Tongue (tissue), 2 donors: ENCODE data around the gene NUDT5. TPM values are rescaled to one million over a fixed set of nuclear protein-coding genes. Genes with fewer than 3 reads are reported as not detected.
"Not testable (repeated sequence)": the region's sequence is repeated elsewhere in the genome, so short reads cannot be mapped to it uniquely, and the experiment has no call there.

Experiments
- DNase-seq: peaks from one replicate; pipeline ENCODE4 v3.0.0-alpha.2; 2015
- total RNA-seq: library from RNA; depleted of rRNA; stranded (reverse); fragments of >200 nt; gene quantifications from one replicate; pipeline ENCODE4 v1.2.3, GENCODE V29; 2014

NUDT5 gene
- 23.9 TPM for total RNA-seq

DNA sequence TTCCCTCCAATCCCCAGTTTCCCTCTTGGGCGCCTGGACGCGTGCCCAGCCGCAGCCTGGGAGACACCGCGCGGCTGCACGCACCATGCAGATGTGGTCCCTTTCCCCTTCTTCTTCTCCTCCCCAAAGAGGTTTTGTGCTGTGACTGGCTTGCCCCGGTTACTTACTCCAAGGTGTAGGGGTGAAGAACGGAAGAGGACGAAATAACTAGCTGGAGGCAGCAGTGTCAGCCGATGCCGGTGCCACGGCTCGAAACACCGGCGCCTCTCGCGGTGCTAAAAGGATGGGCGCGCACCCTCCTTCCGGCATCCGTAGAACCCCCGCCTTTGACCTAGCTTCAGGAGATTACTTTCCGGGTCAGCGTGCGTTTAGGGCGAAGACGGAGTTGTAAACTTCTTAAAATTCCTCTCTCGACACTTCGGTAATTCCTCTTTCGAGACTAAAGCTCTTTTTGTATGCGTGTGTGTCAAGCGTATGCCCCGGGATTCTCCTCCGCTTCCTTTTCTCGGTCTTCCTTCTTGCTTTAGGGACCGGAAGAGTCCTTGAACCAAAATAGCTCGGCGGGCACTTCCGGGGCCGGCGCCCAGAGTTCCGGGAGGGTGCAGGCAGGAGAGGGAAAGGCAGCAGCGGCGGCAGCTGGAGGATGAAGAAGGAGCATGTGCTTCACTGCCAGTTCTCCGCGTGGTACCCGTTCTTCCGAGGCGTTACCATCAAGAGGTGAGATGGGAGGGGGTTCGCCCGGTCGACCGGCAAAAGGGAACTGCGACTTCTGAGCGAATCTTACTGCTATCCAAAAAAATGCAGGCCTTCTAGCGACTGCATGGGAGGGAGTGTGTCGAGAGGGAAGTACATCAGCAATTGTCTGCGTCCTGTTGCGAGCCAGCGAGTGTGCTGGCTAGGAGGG lies at the start of gene NUDT5, which contains the start of gene CDC123:
Gene NUDT5, minus strand, starts transcription at position 289 of the 904 bp plus-strand sequence. CDS start 9,600 bp downstream, outside the sequence.
Gene CDC123, plus strand, starts transcription at position 586 of the 904 bp plus-strand sequence. Its CDS starts 58 bp downstream, at position 644.
- DNase-seq: peak; percentile 95

DNA sequence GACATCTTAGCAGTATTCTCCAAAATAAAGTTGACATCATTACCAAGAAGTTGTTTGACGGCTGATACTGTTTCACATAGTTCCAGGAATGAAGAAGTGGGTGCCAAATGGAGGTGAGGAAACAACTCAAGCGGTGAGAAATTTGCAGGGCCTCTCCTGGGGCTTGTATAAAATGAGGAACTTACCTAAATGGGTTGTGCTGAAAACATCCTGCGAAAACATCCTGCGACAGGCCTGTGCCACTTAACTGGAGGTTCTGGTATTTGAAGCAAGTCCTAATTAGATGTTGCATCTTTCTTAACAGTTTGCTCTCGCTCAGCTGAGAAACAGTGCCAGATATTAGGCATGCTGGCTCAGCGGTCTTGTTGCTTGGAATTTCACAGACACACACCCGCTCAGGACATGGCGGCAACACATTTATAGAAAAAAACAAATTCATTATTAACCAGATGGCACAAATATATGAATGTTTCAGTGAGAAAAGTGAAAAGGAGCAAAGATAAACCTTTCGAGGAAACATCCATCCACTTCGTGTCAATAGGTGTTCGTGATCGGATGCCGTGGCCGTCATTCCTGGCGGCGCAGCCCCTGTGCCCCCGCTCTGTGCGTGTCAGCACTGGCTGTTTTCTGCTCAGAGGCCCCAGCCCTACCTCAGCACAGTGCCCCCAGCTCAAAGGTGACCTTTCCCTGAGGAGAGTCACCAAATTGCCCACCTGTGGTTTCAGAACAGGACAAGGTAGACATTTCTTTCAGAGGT lies 48.4 kb upstream of the NUDT5 start:
- no peak for DNase-seq

DNA sequence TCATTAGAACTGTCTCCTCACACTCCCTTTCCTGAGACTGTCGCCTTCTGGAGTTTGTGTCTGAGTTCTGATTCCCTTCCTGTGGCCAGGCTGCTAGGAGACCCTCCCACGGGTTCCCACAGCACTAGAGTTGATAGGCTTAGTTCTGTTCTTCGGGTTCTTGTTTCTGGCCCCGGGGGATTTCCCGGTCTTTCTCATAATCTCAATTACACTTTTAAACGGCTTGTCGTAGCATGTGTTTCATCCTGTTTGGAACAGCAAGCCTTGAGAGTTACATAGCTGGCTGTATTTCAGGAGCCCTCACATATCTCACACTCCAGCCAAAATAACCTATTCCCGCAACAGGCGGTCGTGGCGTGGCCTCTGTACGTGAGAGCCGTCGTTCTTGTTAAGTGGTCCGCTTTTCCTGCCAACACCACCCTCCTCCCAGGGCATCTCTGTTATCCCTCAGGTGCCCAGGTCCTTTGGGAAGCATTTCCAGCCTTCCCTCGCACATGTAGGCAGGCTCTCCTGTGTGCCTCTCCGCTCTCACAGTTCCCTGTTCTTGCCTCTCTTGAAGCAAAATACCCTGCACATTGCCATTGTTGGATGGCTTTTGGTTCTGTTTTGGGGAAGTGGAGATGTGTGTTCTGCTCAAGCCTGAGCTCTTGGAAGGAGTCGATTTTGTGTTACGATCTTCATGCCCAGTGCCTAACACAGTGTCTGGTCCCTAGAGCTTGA lies 46.3 kb upstream of the NUDT5 start:
- peak; percentile 76 for DNase-seq

DNA sequence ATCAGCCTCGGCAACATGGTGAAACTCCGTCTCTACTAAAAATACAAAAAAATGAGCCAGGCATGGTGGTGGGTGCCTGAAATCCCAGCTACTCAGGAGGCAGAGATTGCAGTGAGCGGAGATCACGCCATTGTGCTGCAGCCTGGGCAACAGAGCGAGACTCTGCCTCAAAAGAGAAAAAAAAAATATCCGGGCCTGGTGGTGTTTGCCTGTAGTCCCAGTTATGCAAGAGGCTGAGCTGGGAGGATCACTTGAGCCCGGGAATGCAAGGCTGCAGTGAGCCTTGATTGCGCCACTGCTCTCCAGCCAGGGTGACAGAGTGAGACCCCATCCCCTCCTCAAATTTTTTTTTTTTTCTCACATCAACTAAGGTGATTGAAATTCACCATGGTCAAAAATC lies 43.1 kb upstream of the NUDT5 start:
- no peak for DNase-seq

DNA sequence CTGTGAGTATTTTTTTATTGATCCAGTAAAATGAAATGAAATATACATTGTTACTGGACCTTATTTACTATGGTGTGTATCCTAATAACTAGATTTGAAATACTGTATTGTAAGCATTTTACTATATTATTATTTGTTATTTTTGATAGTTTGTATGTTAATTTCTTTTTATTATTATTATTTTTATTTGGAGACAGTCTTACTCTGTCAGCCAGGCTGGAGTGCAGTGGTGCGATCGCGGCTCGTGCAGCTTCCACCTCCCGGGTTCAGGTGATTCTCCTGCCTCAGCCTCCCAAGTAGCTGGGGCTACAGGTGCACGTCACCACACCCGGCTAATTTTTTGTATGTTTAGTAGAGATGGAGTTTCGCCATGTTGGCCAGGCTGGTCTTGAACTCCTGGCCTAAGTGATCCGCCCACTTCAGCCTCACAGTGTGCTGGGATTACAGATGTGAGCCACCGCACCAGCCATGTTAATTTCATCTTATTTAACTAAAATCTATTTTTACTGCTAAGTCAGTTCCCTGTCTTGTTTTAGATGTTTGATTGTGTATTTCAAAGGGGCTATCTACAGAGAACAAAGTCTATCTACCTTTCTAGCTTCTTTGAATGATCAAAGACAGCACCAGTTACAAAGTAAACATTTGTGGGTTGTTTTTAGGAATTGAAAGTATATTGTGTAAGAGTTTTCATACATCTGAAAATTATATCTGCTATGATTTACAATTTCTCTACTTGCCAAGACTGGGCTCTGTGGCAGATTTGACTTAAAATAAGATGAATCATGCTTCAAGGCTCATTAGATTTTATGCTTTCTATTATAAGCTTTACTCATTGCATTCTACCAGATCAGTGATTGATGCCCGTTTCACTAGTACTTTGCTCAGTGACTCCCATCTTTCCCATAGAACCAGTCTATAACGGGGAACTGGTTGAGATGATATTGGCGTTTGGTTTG lies 41.9 kb upstream of the NUDT5 start:
- DNase-seq: no peak

DNA sequence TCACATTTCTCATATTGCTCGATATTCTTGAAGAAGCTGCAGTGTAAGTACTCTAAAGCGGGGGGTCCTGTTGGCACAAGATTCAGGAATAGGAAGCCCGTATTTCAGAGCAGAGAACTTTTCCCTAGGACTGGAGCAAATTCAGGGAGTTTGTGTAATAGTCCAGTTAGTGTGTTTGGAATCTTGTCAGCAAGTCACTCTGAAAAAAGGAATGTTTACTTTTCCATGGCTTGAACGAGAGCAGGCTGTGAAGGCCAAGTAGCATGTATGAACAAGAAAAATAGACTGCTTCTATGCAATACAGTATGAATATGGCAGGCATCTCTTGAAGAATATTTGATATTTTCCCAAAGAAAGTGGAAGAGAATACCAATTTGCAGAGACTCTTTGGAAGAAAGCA lies 40.1 kb upstream of the NUDT5 start:
- peak; percentile 53 for DNase-seq

DNA sequence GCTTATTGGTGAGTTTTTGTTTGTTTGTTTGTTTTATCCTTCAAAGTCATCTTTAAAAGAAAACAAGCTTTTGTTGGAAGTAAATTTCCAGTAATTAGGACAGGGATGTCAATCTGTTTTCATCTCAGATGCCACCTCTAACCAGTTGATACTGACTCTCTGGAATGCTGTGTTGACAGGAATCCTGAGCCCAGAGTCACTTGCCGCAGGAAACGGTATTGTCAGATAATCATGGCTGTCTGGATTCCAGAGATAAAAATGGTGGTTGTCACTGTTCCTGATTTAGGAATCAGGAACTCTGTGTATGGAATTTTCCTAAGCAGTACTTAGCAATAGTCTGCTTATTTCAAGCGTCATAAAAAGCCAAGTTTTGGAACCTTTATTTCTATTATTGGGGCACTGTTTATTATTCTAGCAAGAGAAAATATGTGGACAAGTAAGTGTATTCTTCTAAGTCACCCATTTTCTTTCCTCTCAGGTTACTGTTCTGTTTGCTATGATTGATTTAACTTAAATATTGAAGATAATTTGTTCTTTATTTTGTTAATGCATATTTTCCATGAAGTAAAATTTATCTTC lies 39.5 kb upstream of the NUDT5 start:
- DNase-seq: no peak

DNA sequence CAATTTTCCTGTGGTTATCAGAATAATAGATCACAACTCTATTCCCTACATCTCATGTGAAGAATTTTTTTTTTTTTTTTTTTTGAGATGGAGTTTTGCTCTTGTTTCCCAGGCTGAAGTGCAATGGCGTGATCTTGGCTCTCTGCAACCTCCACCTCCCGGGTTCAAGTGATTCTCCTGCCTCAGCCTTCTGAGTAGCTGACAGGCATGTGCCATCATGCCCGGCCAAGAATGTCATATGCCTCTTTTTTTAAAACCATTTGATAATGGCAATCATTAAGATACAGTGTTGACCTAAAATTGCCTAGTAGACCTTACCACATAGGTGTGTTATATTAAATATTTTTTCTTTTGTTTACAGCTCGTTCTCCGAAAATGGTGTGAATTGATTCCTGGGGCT lies 39.0 kb upstream of the NUDT5 start:
- DNase-seq: not testable (repeated sequence)

DNA sequence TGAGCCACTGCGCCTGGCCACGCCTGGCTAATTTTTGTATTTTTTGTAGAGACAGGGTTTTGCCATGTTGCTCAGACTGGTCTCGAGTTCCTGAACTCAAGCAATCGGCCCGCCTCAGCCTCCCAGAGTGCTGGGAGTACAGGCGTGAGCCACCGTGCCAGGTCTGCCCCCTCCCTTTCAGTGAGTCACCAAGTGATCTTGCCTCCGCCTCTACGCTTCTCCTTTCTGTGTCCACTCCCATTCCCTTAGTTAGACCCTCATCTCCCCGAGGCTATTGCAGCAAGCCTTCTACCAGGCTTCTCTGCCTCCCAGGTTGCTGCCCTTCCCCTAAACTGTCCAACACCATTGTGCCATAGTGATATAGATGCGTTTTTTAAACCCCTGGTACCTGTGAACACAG lies 33.2 kb upstream of the NUDT5 start:
- no peak for DNase-seq

DNA sequence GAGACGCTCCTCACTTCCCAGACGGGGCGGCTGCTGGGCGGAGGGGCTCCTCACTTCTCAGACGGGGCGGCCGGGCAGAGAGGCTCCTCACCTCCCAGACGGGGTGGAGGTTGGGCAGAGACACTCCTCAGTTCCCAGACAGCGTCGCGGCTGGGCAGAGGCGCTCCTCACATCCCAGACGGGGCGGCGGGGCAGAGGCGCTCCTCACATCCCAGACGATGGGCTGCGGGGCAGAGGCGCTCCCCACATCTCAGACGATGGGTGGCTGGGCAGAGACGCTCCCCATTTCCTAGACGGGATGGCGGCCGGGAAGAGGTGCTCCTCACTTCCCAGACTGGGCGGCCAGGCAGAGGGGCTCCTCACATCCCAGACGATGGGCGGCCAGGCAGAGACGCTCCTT lies 30.7 kb upstream of the NUDT5 start:
- DNase-seq: not testable (repeated sequence)

DNA sequence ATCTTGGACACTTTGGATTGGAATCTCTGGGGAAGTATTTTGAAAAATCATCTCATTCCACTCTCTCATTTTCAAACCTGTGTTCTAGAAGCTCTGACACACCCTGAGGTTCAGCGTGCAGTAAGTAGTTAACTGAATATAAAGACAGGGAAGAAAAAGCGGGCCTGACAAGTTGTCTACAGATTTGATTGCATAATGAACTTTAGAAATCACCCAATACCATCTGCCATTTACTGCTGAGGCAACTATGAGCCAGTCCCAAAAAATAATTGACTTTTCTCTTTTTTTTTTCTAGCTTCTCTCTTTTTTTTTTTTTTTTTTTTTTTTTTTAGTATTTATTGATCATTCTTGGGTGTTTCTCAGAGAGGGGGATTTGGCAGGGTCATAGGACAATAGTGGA lies 29.8 kb upstream of the NUDT5 start:
- no peak for DNase-seq

DNA sequence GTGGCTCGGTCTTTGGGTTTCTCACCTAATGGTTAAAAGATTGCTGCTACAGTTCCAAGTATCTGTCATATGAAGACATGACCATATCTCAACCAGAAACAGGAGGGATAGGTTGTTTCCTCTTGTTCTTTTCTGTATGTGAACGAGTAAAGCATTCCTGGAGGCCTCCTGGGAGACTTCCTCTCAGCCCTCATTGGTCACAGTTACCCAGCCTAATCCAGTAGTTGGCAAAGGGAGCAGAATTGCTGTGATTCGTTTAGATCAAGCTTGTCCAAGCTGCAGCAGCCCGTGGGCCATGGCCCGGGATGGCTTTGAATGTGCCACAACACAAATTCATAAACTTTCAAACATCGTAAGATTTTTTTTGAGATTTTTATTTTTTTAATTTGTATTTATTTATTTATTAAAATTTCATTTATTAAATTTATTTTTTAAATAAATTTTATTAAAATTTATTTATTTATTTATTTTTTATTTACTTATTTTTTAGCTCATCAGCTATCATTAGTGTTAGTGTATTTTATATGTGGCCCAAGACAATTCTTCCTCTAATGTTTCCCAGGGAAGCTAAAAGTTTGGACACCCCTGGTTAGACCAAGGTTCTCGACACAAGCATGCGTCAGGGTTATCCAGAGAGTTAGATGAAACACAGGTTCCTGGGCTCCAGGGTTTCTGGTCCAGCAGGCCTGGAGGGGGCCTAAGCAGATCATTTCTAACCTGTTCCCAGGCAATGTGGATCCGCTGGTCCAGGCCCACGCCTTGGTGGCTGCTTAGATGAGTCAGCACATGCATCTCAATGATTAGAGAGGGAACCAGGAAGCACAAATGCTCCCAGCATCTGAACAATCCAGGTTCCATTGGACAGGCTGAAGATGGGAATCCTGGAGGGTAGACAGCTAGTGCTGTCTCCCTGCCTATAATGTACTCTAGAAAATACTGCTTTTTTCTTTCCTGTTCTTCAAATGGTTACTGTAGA lies 25.9 kb upstream of the NUDT5 start:
- peak; percentile 43 for DNase-seq

DNA sequence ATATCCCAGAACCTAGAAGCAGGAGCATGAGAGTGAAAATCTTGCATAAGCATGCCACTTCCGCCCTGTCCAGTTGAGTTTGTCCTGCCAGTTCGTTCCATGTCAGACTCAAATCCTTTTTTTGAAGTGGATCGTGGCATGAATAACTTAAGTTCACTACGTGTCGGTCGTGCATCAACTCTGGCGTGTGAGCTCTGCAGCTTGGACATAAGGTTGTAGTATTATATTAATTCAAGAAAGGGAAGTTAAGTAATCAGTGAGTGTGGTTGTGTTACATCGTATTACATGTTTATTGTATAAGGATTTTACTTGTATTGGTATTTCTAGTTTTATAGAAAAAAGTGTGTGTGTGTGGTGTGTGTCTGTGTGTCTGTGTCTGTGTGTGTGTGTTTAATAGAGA lies 23.3 kb upstream of the NUDT5 start:
- DNase-seq: no peak

DNA sequence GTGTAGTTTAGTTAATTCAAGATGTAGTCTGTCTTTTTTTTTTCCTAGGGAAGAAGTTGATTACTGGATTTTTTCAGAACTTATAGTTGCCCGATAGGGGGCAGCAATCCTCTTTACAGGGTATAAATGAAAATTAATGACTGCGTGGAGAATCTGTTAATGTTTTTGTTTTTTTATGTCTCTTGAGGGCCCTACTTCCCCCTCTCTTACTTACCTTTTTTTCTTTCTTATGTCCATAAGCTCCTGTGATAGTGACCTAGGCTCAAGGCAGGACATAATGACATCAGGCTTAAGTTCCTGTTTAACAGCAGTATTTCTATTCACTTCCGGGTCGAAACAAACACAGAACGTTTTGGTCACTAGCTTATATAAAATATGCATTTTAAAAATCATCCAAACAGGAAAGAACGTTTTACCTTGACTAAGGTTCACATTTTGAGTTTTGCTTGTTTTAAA lies 19.1 kb upstream of the NUDT5 start:
- DNase-seq: peak; percentile 78

DNA sequence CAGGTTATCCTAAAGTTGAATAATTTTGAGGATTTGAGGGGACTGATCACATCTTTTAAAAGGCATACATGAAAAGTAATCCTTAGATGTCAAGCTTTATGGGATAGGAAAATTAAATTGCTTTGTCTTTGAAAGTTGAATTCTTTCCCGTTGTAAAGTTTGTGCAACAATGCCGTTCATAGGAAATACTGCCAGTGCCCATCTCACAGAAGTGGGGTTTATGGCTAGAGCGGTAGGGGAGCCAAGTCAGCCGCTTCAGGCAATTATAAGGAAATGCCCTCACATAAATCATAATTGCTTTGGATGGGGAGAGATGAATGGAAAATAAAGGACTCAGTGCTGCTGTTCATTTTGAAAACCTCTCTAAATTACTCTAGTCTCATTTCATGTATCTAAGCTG lies 18.4 kb upstream of the NUDT5 start:
- DNase-seq: no peak

DNA sequence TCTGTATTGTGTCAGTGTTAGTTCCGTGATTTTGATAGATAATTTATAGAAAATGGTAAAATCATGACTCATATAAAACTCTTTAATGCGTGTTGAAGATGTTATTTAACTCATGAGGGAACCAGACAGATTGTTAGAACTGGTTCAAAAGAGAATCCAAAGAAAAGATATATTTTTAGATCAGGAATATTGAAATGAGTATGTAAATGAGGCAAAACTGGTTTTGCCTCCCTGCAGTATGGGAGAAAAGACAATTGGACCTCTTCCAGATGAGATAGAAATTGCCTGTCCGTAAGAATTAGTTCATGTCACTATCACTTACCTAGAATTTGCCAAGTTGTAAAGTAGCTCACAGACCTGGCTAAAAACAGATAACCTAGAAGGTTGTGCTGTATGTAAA lies 17.9 kb upstream of the NUDT5 start:
- no peak for DNase-seq

DNA sequence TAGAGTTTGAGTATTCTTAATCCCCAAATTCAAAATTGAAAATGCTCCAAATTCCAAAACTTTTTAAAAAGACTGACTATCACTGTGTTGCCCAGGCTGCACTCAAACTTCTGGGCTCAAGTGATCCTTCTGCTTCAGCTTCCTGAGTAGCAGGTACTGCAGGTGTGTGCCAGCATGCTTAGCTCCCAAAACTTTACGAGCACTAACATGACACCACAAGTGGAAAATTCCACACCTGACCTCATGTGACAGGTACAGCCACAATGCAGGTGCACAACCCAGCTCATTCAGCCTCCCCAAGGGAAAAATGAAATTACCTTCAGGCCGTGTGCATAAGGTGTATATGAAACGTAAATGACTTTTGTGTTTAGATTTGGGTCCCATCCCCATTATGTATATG lies 16.8 kb upstream of the NUDT5 start:
- DNase-seq: no peak

DNA sequence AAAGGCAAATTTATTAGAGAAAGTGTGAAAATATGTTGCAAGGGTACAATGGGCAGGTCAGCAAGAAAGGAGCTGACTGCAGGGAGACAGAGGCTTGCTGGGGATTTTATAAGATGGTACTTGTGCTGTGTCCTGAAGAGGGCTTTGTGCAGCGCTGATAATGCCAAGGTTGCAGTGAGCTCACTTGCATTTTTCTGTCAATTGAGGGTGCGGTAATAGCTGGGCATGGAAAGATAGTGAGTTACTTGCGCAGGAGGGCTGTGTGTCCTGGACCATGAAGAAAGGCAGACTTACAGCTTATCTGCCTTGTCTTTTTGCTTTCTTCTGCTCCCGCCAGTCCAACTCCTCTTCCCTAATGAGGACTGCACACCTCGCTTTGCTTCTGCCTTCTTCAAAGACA lies 12.8 kb upstream of the NUDT5 start:
- DNase-seq: no peak

DNA sequence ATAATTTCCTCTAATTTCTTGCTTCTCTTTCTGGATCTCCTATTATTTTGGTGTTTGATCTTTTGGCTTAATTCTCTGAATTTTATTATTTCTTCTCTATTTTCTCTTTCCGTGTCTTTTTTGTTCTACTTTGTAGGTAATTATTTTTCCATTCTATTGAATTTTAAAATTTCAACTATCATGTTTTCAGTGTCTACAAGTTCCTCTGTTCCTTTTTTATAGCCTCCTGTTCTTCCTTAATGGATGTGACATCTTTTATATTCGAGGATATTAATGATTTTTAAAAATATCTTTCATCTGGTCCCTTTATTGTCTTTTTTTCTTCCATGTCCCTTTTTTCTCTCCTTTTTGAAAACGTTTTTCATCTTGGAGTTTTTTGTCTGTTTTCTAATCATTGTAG lies 11.4 kb upstream of the NUDT5 start:
- no peak for DNase-seq

DNA sequence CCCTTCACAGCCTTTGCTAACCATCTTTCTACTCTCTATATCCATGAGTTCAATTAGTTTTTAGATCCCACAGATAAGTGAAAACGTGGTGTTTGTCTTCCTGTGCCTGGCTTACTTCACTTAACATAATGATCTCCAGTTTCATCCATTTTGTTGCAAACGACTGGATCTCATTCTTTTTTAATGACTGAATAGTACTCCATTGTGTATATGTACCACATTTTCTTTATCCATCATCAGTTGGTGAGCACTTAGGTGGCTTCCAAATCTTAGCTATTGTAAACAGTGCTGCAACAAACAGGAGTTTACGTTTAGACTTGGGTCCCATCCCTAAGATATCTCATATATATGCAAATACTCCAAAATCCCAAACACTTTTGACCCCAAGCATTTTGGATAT lies 9.4 kb upstream of the NUDT5 start:
- no peak for DNase-seq
